H1 (cell line): ENCODE results near the gene PPP1R2. TPM values are rescaled to one million over a fixed set of nuclear protein-coding genes. Genes with fewer than 3 reads are reported as not detected.

ENCODE experiments used
- ASH2L ChIP-seq: fragments of 200-600, 300-600 bp; sonication (generic); IDR thresholded peaks from one replicate; pipeline ENCODE4 v1.7.1; 2017; ENCODE audit warnings: low read length
- CBX8 ChIP-seq: fragments of 300-800, 300-1000 bp; sonication (generic); IDR thresholded peaks from 2 replicates; pipeline ENCODE4 v1.7.1; 2016; ENCODE audit warnings: low read depth, low read length, borderline replicate concordance
- CEBPB ChIP-seq: IDR thresholded peaks from 2 replicates; pipeline ENCODE4 v1.6.1; 2012; ENCODE audit warnings: low read depth, low read length
- CTBP2 ChIP-seq: IDR thresholded peaks from 2 replicates; pipeline ENCODE4 v1.7.0; 2011; ENCODE audit warnings: borderline replicate concordance, mild to moderate bottlenecking, moderate library complexity, mixed read lengths, low read length; ENCODE audit not compliant: insufficient read depth, insufficient read length
- JUN ChIP-seq: IDR thresholded peaks from 2 replicates; pipeline ENCODE4 v1.6.1; 2011; ENCODE audit warnings: low read depth, mild to moderate bottlenecking, improper control_type of control experiment, low read length
- NRF1 ChIP-seq: IDR thresholded peaks from 2 replicates; pipeline ENCODE4 v1.6.1; 2011; ENCODE audit warnings: mild to moderate bottlenecking, low read depth, low read length, improper control_type of control experiment
- POLR2A ChIP-seq, 2 experiments: IDR thresholded peaks; 1 replicate in 1 of 2; 2 replicates in 1 of 2; pipeline ENCODE4 v1.6.1; 2011; ENCODE audit warnings: low read depth in 2 of 2, low read length in 2 of 2, mild to moderate bottlenecking in 2 of 2; ENCODE audit errors: control extremely low read depth in 1 of 2
- USF2 ChIP-seq: IDR thresholded peaks from 2 replicates; pipeline ENCODE4 v1.6.1; 2011; ENCODE audit warnings: low read length, improper control_type of control experiment
- YY1 ChIP-seq: IDR thresholded peaks from 2 replicates; pipeline ENCODE4 v1.6.1; 2011; ENCODE audit warnings: low read depth, mild to moderate bottlenecking, low read length
- ZNF274 ChIP-seq: IDR thresholded peaks from 2 replicates; pipeline ENCODE4 v1.7.0; 2012; ENCODE audit warnings: low read length, borderline replicate concordance; ENCODE audit errors: extremely low read depth
- polyA plus RNA-seq, 7 experiments: library from polyadenylated mRNA; depleted of rRNA in 3 of 7; stranded (reverse) in 5 of 7; unstranded in 2 of 7; fragments of >200 nt in 5 of 7; fragments of 200-250 nt in 2 of 7; gene quantifications; 1 replicate in 5 of 7; 2 replicates in 1 of 7; 4 replicates in 1 of 7; pipeline versions ENCODE4 v1.2.1 to v1.2.3, GENCODE V29; 2011 to 2013; ENCODE audit warnings: missing spikeins in 2 of 7, mixed read lengths in 2 of 7
- total RNA-seq: library from RNA; stranded (reverse); fragmentation: NEBNext Ultra II Directional; extraction: Animal tissue kit (Norgen Biotek cat#: 25700); gene quantifications from 2 replicates; pipeline ENCODE4 v1.2.1, GENCODE V29; 2021

The PPP1R2 gene
- total and polyA plus RNA-seq, 2 of the 8 experiments (the other 6 are each of a cell fraction or from before 2014, with no cell fraction given), result 14.0 to 26.5 TPM

GRCh38 chr3:195578565-195578964 lies 35.4 kb upstream of the PPP1R2 start (continued):
- TF ChIP-seq JUN, result no peak
- TF ChIP-seq YY1, result no peak
- TF ChIP-seq ASH2L, result no peak
- no peak for TF ChIP-seq NRF1
- no peak for TF ChIP-seq CBX8
- TF ChIP-seq USF2, result no peak
- no peak for TF ChIP-seq ZNF274
- TF ChIP-seq CEBPB, result no peak
- no peak for TF ChIP-seq POLR2A (IDR thresholded peaks at IDR 0.05; ENCODE audit: control extremely low read depth in 1 of 2, low read depth in 2 of 2, low read length in 2 of 2)
- no peak for TF ChIP-seq CTBP2
